HG03060 (cell line): ENCODE results near the gene NUDT17.
A peak's percentile ranks its signal among the peaks of the same experiment; 100 is the strongest.
"Not testable (repeated sequence)": the region's sequence is repeated elsewhere in the genome, so short reads cannot be mapped to it uniquely, and the experiment has no call there.

Experiments used
- ATAC-seq: cut with Tn5 transposase; IDR thresholded peaks from one replicate; pipeline ENCODE4 v1.9.1; 2021; ENCODE audit warnings: low read depth, moderate number of reproducible peaks; ENCODE audit not compliant: unreplicated experiment

The NUDT17 gene, protein sequence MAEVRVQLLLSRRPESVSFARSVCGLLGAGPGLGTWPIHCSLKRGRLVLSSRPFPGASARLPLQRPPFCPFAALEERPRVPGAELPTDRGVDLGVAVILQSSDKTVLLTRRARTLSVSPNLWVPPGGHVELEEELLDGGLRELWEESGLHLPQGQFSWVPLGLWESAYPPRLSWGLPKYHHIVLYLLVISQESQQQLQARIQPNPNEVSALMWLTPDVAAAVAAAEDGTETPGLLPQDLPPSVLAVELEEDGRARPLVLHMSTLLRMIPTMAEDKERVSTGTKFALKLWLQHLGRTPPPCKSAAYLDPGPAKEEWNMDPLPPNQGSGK

DNA sequence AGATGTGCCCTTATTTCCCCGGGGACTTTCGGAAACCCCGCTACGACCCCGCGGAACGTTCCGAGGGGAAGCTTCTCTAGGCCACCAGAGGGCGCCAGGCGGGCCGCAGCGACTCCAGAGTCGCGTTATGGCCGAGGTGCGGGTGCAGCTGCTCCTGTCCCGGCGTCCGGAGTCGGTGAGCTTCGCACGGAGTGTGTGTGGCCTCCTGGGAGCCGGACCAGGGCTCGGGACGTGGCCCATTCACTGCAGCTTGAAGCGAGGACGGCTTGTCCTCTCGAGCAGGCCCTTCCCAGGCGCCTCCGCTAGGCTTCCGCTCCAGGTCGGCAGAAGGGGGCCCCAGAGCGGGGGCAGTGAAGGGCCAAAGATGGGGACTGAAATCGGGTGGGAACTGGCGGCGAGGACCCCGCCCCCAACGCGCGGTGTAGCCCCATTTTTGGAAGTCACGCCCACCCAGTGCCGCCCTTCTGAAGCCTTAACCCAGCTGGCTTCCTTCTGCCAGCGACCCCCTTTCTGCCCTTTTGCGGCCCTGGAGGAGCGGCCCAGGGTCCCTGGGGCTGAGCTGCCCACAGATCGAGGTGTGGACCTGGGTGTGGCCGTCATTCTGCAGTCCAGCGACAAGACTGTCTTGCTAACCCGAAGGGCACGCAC lies at the start of gene NUDT17:
NUDT17 (plus strand) TSS at position 117 of the 648 bp plus-strand sequence; CDS start at position 128, 11 bp downstream.
- no peak for ATAC-seq

DNA sequence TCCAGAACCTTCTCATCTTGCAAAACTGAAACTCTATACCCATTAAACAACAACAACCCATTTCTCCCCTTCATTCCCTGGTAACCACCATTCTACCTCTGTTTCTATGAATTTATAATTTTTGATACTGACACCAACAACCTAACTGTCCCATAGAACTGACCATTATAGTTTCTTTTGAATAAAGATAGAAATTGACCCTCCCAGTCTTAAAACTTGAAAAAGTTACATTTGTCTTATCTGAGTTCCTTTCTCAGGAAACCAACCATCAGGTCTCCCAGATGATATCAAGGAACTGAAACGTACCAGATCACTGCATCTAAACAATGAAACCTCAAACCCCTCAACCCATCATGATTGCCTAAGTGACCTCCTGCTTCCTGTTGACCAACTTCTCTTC lies 48.7 kb upstream of the NUDT17 start:
- ATAC-seq = no peak

DNA sequence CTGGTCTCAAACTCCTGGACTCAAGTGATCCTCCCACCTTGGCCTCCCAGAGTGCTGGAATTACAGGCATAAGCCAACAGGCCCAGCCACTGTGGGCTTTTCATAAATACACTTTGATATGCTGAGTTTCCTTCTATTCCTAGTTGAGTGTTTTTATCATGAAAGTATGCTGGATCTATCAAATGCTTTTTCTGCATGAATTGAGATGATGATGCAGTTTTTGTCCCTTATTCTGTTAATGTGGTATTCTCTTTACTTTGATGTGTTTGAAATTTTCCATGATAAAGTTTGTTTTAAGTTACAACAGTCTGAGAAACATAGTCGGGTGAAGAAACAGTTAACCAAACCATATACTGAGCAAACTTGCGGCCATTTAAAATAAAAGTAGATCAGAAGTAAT lies 45.6 kb upstream of the NUDT17 start:
- ATAC-seq = no peak

DNA sequence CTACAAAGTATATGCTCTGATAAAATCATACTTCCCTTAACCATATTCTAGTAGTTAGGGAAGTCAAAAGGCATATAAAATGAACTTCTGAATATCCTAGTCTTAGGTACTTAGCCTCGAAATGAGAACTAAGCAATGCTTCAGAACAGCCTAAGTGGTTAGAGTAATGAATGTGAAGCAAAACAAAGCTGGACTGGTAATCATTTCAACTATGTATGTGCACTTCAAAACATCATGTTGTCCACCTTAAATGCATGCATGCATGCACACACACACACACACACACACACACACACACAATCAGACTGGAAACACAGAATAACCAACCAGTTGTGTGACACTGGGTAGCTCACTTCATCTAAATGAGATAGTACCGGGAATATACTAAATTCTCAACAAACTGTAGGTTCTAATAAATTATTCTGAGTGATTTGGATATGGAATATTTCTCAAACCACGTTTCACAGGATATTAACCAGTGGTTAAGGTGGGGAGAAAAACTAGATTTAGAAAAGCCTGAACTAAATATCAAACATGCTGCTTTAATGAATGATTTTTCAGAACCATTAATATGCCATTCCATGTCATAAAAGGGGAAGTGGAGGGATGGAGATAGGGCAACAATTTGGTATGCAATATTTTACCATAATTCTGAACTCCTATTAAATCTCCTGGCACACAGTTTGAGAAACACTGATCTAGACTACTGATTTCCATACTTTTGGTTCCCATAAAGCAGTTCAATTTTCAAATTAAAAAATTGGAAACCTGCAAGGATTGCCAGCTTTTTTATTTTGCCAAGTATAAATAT lies 41.0 kb upstream of the NUDT17 start:
- no peak for ATAC-seq

DNA sequence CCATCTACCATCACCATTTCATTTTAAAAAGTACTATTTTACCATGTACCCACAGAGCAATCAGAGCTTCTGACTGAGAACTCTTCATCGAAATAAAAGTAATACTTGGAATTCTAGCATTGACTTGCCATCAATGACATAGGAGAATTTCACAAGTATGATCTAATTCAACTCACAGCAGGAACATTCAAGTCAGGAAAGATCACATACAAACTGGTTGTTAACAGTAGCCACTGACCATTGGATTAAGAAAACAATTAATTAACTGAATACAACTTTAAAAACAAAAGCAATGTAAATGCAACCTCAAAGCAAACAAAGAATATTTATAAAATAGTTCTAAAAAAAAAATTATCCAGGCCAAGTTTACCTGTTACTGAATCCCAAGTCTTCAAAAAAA lies 40.4 kb upstream of the NUDT17 start:
- no peak for ATAC-seq

DNA sequence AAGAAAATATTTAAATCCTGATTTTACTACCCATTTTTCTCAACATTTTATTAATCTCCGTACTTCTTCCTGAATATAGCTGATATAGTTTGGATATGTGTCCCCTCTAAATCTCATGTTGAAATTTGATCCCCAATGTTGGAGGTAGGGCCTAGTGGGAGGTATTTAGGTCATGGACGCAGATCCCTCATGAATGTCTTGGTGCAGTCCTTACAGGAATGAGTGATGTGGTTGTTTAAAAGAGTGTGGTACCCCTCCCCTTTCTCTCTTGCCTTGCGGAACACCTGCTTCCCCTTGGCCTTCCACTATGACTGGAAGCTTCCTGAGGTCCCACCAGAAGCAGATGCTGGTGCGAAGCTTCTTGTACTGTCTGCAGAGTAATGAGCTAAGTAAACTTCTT lies 39.0 kb upstream of the NUDT17 start:
- no peak for ATAC-seq

DNA sequence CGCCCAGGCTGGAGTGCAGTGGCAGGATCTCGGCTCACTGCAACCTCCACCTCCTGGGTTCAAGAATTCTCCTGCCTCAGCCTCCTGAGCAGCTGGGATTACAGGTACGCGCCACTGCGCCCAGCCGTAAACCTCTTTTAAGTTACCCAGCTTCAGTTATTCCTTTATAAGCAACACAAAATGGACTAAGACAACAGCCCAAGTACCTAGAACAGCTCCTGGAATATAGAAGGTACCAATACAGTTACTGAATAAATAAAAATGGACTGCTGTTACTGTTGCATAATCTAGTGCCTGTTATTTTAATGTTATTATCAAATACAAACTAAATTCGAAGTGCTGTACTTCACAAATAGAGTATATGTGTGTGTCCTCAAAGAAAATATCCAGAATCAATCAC lies 38.6 kb upstream of the NUDT17 start:
- no peak for ATAC-seq

DNA sequence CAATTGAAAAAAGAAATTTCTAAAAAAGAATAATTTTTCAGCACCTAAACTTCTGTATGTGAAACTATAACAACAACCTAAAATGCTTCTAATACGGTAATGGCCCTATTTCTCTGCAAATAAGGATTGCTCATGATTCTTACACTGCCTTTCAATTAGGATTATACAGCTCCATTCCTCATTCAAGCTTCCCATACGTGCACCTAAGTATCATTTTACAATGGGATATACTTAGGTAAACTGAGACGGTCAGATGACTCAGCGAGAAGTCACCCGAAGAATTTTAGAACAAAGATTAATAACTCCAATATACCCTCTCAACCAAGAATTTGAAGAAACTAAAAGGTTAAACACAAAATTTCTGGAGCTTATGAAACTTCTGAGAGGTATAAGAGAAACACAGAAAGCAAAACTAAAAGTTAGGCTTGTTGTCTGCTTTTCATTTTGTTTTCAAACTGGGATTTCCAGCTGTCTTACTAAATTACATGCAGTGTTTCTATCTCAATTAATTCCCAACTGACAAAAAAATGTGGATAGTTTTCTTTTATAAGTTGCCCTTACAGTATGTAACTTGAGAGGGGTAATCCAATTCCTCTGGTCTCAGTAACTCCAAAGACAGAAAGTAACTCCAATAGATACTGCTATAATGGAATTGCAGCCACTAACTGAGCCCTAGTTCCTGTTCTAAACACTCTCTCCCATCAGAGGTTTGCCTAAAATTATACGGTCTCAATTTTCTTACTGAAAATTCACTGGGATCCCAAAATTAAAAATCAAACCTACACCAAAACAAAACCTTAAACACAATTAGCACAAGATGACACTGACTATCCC lies 32.2 kb upstream of the NUDT17 start:
- ATAC-seq = not testable (repeated sequence)

DNA sequence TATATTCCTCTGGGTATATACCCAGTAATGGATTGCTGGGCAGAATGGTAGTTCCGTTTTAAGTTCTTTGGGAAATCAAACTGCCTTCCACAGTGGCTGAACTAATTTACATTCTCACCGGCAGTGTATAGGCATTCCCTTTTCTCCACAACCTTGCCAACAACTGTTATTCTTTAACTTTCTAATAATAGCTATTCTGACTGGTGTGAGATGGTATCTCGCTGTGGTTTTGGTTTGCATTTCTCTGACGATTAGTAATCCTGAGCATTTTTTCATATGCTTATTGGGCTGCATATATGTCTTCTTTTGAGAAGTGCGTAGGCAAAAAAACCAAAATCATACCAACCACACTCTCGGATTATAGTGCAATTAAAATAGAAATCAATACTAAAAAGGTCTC lies 27.3 kb upstream of the NUDT17 start:
- not testable (repeated sequence) for ATAC-seq

DNA sequence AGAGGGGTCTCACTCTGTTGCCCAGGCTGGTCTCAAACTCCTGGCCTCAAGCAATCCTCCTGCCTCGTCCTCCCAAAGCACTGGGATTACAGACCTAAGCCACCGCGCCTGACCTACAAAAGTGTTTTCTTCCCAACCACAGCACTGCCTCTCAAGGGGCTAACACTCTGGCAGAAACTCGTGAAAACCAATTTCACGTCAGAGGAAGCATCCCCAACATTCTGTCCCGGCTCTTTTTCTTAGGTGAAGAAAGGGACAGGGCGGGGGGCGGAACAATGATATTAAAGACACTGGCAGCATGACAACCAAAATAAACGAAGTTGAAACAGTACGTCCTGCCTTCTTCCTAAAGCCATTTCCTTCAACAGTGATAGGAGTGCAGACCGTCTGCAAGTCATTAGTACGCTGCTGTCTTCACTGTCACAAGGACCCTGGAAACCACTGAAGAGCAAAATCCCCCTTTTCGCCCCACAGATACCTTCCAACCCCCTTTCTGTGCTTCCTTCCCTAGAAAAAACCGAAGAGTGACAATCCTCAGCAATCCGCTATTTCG lies 22.6 kb upstream of the NUDT17 start:
- ATAC-seq = not testable (repeated sequence)

DNA sequence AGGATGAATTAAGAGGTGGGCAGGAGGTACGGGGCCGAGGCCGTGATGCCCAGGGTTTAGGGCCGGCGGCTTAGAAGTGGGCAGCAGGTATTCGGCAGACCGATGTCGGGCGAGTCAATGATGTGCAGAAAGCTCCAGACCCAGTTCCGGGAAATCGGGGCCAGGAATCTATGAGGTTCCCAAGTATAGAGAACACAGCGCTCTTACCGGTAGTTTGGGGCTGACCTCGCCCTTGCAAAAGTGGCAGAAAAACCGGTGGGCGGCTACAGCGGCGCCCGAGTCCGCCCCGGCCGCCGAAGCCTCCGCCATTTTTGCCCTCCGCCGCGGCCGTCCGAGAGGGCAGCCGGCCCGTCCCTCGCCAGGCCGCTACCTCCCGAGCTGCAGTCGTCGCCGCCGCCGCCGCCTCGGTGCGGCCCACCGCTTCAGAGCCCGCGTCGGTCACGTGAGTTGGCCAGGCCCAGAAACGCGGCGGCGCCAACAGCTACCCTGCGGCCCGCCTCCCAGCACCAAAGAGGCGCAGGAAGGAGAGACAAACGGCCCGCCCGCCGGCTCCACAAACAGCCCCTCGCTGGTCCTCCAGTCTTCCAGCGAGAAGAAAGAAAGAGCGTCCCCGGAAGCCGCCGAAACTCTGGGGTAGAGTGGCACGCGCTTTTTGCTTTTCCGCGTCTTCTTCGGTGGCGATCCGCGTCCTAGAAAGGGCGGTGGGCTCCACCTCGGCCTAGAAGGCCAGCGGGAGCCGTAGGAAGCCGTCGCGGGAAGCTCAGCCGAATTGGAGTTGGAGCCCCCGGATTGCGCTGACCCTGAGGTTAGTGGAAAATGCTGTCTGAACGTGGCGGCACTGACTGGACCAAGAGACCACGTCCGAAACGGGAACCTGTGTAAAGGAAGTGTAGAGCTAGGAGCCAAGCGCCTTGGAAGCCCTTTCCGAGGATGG lies 21.6 kb upstream of the NUDT17 start, which contains the start of the genes POLR3C and RNF115:
POLR3C (plus strand) TSS at position 636 of the 934 bp plus-strand sequence. CDS start 1,577 bp downstream, outside the sequence.
RNF115 (minus strand) TSS at position 531 of the 934 bp plus-strand sequence; CDS start at position 309, 222 bp downstream.
- ATAC-seq = peak; percentile 61

DNA sequence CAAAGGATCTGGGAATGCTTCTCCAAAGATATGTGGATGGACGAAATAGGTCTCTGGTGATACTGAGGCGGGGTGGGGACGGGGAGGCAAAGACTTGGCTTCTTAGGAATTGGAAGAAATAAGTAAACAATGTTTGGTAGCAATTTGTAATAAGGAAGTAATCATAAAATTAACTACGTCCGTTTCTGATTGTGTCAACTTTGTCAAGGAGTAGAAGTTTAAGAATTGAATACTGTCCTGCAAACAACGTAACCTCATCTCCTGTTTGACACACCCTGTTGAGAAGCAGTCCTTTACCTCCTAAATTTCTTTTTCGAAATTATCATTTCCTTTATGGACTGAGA lies 21.0 kb upstream of the NUDT17 start:
- no peak for ATAC-seq

DNA sequence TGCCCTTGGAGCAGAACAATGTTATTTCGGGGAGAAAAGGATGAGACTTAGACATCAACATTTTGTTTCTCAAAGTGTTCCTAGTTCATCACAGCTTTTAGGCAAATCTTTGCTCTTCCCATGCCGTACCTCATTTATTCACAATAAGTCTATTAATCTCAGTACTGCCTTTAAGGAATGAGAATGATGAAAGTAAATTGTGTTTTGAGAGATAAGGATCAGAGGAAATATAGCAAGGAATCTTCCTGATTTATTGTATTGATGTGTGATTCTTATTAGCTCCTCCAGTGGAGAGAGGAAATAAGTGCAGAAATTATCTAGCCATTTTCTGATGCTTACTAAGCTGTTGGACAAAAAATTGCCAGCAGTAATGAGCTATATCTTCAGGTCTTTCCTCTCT lies 19.4 kb upstream of the NUDT17 start:
- ATAC-seq = no peak

DNA sequence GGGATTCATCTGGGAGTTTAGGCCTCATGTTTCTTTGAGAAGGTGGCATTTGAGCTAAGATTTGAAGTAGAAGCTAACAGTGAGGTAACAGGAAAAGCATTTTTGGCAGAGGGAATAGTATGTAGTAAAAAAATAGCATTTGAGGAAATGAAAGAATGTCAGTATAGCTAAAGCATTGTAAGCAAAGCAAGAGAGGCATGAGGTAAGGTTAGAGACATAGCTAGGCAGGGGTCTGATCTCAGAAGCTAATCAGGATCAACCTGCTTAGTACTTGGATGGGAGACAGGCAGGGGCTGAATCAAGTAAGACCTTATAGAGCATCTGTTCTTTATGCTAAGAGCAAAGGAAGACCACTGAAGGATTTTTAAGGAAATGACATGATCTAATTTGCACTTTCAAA lies 17.5 kb upstream of the NUDT17 start:
- no peak for ATAC-seq

DNA sequence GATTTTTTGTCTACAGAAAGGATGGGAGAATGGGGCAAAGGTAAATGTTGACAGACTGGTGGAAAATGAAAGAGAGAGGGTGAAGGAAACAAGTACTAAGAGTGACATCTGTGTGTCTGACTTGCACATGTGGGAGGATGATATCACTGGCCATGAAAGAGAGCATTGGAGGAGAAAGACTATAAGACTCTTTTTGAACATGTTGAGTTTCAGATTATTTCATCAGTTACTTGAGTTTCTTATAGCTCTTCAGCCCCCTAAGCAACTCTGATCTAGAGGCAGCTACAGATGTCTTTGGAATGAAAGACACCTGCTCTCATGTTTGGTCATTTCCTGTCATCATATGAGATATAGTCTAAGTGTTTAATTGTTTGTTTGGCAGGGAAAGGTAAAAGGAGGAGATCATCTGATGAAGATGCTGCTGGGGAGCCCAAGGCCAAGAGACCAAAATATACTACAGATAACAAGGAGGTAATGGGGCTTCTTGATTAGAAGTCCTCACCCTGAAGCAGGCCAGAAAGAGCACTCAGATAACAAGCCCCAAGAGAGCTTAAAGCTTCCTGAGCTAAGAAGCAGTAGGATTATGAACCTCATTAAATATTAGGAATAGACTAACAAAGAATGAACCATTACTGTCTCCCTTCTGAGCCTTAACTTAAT lies 16.9 kb upstream of the NUDT17 start:
- ATAC-seq = no peak

DNA sequence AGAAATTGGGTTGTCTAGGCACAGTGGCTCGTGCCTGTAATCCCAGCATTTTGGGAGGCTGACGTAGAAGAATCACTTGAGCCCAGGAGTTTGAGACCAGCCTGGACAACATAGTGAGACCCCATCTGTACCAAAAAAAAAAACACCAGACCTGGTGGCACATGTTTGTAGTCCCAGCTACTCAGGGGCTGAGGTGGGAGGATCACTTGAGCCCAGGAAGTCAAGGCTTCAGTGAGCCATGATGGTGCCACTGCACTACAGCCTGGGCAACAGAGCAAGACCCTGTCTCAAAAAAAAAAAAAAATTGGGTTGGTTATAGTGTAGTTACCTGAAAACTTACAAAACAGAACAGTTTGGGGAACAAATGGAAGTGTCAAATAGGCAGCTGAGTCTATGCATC lies 14.6 kb upstream of the NUDT17 start:
- not testable (repeated sequence) for ATAC-seq

DNA sequence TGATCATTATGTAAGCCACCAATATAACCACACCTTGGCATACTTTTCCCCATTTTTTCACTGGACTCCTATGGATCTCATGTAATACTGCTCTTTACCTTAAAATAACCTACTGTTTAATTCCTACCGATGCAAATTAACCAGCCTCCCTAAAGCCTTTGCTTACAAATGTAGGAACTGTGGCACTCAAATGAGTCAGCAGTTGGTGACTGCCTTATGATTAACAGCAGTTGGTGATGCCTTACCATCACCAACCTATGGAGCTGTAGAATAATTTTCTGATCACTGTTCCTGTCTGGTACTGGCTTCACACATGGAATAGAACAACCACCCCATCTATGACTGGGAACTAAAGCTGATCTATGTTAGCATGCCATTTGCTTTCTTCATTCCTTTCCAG lies 7.8 kb upstream of the NUDT17 start:
- no peak for ATAC-seq

DNA sequence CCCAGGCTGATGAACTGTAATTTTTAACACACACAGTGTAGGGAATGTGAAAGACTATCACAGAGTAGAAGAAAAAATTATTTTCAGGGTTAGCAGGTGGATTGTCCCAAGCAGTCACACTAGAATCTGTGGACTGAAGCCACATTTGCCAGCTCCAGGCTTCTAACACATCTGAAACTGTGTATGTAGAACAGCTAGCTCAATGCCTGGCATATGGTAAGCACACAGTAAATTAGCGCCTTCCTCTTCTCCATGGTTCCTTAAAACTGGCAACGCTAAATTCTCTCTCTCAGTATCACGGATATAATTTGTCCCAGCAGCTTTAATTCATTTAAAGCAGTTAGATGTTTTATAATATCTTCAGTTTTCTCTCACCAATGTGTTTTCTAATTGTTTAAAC lies 2.4 kb upstream of the NUDT17 start:
- no peak for ATAC-seq

DNA sequence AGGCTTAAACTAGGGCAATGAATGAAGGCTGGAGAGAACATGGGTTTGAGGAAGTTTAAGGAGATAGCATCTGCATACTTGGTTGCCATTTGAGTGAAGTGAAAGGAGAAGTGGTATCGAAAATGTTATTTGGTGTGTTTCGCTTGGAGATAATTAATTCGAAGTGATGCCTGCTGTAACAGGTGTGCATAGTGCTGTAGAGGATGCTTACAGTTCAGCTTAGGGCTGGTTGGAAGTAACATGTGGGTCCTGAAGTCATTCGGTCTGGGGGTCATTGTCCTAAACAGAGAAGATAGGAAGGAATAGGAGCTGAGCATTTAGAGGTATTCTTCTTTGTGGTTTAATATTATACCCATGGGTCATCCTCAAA lies 301 bp upstream of the NUDT17 start:
- peak; percentile 71 for ATAC-seq
